GM19193 (cell line): ENCODE results near the gene GRK1.

Experiments
- POLR2A ChIP-seq: IDR thresholded peaks from 4 replicates; pipeline ENCODE4 v1.6.1; 2011; ENCODE audit not compliant: insufficient read depth, insufficient read length; ENCODE audit errors: extremely low read depth

GRK1 gene

GRCh38 chr13:113654175-113654560 is 12.9 kb upstream of the GRK1 start:
- no peak for TF ChIP-seq POLR2A

- no peak for TF ChIP-seq POLR2A
Measured at GRCh38 chr13:113654591-113655345, 12.3 kb upstream of the GRK1 start.

GRCh38 chr13:113655346-113656002 is 11.5 kb upstream of the GRK1 start:
- TF ChIP-seq POLR2A: no peak

- no peak for TF ChIP-seq POLR2A
Measured at GRCh38 chr13:113656003-113656588, 10.9 kb upstream of the GRK1 start.

- TF ChIP-seq POLR2A: no peak
Measured at GRCh38 chr13:113656831-113657671, 10.0 kb upstream of the GRK1 start.

- no peak for TF ChIP-seq POLR2A
Measured at GRCh38 chr13:113657851-113658741, 8.9 kb upstream of the GRK1 start, which contains the start of gene ATP4B. Gene ATP4B, minus strand, starts transcription at chr13:113658198. Its CDS starts 54 bp downstream, at chr13:113658144.

- no peak for TF ChIP-seq POLR2A
Measured at GRCh38 chr13:113658836-113659235, 8.2 kb upstream of the GRK1 start.

GRCh38 chr13:113659337-113659736 is 7.7 kb upstream of the GRK1 start:
- TF ChIP-seq POLR2A: no peak

GRCh38 chr13:113660066-113660465 is 7.0 kb upstream of the GRK1 start:
- no peak for TF ChIP-seq POLR2A

- no peak for TF ChIP-seq POLR2A
Measured at GRCh38 chr13:113661509-113661908, 5.5 kb upstream of the GRK1 start.

- no peak for TF ChIP-seq POLR2A
Measured at GRCh38 chr13:113663934-113664333, 3.1 kb upstream of the GRK1 start.

GRCh38 chr13:113664751-113665596 is 2.0 kb upstream of the GRK1 start:
- no peak for TF ChIP-seq POLR2A
